GM23338 (cell line): ENCODE results near the gene UNC93A.

Experiments used
- EZH2 ChIP-seq: fragments of 200-600 bp; sonication (generic); IDR thresholded peaks from one replicate; pipeline ENCODE4 v1.8.0; 2017; ENCODE audit warnings: antibody characterized with exemption, mild to moderate bottlenecking, low read depth; ENCODE audit not compliant: unreplicated experiment
- EZH2phosphoT487 ChIP-seq: fragments of 200-600 bp; sonication (generic); IDR thresholded peaks from one replicate; pipeline ENCODE4 v1.8.1; 2018; ENCODE audit warnings: antibody characterized with exemption; ENCODE audit not compliant: unreplicated experiment
- REST ChIP-seq: IDR thresholded peaks from one replicate; pipeline ENCODE4 v1.6.1; 2018; ENCODE audit warnings: antibody characterized with exemption; ENCODE audit not compliant: unreplicated experiment
- TF ChIP-seq, protein P1 (sequence below), 2 experiments: fragments of 200-600 bp in 1 of 2; sonication (generic) in 1 of 2; conservative IDR thresholded peaks; 2 replicates each; pipeline versions ENCODE4 v1.5.1 to v1.6.1; 2016 to 2017; ENCODE audit warnings: antibody characterized with exemption in 2 of 2, low read depth in 2 of 2, mild to moderate bottlenecking in 2 of 2, moderate library complexity in 1 of 2

- TF ChIP-seq EZH2 = no peak
- TF ChIP-seq, protein P1, sequence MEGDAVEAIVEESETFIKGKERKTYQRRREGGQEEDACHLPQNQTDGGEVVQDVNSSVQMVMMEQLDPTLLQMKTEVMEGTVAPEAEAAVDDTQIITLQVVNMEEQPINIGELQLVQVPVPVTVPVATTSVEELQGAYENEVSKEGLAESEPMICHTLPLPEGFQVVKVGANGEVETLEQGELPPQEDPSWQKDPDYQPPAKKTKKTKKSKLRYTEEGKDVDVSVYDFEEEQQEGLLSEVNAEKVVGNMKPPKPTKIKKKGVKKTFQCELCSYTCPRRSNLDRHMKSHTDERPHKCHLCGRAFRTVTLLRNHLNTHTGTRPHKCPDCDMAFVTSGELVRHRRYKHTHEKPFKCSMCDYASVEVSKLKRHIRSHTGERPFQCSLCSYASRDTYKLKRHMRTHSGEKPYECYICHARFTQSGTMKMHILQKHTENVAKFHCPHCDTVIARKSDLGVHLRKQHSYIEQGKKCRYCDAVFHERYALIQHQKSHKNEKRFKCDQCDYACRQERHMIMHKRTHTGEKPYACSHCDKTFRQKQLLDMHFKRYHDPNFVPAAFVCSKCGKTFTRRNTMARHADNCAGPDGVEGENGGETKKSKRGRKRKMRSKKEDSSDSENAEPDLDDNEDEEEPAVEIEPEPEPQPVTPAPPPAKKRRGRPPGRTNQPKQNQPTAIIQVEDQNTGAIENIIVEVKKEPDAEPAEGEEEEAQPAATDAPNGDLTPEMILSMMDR (conservative IDR thresholded peaks at IDR 0.05; ENCODE audit: low read depth in 2 of 2) = no peak
- no peak for TF ChIP-seq REST
- no peak for TF ChIP-seq EZH2phosphoT487
Measured at GRCh38 chr6:167272151-167272550, 19.0 kb upstream of the UNC93A start.
